HG02970 (cell line): Measurements from ENCODE around the gene AMOTL1.
"Not testable (repeated sequence)": the region's sequence is repeated elsewhere in the genome, so short reads cannot be mapped to it uniquely, and the experiment has no call there.

ENCODE experiments used
- ATAC-seq: cut with Tn5 transposase; IDR thresholded peaks from one replicate; pipeline ENCODE4 v1.9.1; 2021; ENCODE audit warnings: mild to moderate bottlenecking, moderate library complexity, moderate number of reproducible peaks; ENCODE audit not compliant: unreplicated experiment, low FRiP score

Gene AMOTL1

DNA sequence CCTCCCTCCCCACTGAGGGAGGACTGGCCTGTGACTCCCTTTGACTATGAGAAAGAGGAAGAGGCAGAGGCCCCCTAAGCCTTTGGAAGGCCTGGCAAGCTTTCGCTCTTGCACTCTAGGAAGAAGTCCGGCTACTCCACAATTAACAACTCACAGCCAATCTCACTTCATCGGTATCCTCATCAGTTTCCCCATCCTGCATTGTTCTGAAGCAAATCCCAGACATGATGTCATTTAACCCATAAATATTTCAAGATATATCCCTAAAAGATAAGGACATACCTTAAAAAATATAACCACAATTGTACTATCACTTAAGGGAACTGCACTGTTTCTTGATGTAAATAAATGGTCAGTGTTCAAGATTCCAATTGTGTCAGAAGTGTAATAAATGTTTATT, 142.1 kb downstream of the AMOTL1 start:
- ATAC-seq = no peak

DNA sequence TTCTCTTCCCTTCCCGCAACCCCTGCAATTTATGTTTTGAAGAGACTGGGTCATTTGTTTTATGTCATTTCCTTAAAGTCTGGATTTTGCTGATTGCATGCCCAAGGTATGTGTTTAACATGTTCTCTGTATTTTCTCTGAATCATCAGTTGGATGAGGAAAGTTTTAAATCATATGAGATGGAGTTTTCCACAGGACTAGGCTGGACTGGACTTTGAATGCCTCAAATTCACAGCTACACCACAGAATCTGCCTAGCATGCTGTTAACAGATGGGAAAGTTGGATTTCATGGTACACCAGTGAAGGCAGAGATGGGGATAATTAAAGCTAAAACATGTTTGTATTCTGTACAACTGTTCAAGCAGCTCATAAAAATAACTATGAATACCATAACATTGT, 142.6 kb downstream of the AMOTL1 start:
- ATAC-seq = no peak

DNA sequence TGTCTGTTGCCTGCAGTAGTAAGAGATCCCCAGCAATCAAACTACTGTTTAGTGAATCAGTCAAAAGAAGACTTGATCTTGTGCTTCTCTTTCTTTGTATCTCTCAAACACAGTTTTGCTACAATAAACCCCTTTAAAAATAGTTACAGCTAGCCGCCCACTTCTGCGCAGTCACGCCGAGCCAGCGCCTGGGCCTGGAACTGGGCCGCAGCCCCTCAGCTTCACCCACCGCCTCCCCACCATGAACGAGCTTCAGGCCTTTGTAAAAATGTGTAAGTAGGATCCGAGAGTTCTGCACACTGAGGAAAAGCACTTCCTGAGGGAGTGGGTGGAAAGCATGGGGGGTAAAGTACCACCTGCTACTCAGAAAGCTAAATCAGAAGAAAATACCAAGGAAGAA, 144.7 kb downstream of the AMOTL1 start:
- ATAC-seq = no peak

DNA sequence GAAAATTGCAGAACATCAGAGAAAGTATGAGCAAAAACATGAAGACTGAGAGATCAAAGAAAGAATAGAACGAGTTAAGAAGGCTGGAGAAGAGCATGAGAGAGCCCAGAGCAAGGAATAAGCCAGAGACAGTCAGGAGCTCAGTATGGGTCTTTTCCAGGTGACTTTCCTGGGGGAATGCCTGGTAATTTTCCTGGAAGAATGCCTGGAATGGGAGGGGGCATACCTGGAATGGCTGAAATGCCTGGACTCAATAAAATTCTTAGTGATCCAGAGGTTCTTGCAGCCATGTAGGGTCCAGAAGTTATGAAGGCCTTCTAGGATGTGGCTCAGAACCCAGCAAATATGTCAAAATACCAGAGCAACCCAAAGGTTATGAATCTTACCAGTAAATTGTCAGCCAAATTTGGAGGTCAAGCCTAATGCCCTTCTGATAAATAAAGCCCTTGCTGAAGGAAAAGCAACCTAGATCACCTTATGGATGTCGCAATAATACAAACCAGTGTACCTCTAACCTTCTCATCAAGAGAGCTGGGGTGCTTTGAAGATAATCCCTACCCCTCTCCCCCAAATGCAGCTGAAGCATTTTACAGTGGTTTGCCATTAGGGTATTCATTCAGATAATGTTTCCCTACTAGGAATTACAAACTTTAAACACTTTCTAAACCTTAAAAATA, 145.7 kb downstream of the AMOTL1 start:
- not testable (repeated sequence) for ATAC-seq

DNA sequence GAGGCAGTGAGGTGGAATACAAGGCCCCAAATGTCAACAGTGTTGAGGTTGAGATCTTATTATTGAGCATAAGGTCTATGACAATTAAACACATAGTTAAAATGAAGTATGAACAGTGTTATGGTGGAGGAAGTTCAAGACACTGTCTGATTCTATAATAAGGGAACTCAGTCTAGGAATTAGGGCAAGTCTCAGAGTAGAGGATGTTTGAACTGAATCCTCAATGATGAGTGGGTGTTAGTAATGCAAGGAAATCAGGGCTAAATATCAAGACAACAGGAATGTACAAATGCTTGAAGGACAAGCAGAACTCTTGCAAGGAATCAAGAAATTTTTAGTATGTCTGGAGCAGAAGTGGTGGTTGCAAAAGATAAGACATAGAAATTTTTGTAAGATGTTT, 152.2 kb downstream of the AMOTL1 start:
- no peak for ATAC-seq

DNA sequence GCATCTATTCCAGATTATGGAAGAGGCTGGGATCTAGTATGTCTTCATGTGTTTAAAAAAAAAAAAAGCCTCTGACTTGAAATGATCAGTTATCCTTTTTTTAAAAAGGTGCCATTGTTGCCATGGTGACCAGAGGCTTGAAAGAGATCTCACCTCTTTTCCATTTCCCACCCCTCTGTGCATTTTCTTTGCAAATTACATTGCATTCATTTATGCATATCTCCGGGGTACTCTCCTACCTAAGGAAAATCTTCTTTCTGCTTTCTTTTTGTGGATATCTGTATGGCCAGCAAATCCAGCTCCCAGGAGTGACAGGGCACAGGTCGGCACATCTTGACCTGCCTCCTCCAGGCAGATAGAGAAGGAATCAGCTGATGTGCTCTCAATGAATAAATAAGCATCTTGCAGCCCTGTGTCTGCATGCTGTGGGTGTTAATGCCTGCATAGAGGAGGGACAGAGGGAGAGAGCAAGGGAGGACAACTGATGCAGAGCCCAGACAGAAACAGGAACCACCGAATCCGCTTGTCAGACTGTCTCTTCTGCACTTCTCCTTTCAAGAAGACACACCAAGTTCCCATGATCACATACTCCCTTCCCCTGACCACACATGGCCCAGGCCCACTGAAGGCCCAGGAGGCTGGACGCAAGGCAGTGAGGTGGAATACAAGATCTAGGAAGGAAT, 154.3 kb downstream of the AMOTL1 start:
- ATAC-seq = no peak

DNA sequence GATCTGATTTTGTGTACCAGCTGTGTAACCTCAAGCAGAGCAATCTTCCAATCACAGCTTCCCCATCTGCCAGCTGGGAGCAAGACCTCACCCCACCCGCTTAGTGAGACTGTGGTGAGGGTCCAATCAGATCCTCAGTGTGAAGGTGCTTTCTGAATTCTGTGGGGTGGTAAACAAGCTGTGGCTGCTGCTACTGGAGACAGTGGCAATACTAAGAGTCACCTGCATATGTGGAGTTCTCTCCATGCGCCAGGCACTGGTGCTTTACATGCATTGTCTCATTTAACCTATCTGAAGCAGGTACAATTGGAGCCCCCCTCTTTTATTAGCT, 154.8 kb downstream of the AMOTL1 start:
- no peak for ATAC-seq

DNA sequence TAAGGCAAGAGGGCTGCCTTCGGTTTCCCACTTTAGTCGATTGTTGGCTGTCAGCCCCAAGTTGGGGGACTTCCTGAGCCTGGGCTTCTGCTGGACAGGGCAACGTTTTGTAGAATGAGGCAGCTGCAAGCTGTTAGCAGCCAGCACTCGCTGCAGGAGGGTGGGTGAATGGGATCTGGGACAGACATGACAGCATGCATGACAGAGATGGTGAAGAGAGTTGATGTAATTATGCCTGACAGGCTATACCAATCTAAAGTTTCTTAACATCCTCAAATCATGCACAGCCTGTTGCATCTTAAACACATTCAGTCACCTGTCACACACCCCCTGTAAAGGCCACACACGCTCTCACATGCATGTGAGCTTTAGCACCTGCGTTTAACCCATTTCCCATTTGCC, 156.0 kb downstream of the AMOTL1 start:
- no peak for ATAC-seq

DNA sequence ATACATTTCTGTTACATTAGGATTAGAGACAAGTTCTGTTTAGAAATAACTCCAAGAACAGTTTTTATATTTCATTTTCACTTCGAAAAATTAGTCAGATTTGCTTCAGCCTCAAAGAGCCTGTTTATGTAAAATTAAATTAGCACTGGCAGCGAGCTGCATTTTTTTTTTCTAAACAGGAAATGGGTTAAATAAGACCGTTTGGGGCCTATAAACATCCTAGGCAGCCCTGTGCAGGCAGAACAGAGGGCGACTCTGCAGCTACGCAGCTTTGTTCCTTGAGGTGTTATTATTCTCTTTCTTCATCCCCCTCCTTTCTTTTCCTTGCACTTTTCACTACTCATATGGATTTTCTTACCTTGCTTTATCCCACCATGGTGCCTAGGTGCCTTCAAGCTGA, 156.5 kb downstream of the AMOTL1 start:
- no peak for ATAC-seq

DNA sequence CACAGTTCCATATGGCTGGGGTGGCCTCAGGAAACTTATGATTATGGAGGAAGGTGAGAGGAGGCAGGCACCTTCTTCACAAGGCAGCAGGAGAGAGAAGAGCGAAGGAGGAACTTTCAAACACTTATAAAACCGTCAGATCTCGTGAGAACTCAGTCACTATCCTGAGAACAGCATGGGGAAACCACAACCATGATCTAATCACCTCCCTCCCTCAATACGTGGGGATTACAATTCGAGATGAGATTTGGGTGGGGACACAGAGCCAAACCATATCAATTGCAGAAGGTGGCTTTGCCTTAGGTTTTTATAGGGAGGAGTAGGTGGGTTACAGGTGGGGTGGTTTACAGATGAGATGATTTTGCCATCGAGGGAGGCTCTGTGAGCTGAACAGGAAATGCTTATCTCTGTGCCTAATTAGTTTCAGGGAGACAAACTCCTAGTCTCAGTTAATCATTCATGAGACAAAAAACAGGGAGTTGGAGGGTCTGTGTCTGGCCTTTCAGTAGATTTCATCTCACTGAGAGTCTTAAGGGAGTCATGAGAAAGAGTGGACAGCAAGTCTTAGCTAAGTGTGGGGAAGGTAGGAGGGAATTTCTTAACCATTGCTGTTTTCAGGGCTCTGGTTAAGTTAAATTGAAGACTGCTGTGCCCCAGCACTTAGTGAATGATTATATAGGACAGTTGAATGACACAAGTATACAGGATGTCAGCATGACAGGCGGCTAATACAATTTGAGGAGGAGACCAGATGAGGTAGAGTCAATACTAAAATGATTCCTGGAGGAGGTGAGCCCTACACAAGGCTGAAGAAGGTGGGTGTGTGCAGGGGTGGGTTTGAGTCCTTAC, 157.5 kb downstream of the AMOTL1 start:
- ATAC-seq = peak; percentile 59

DNA sequence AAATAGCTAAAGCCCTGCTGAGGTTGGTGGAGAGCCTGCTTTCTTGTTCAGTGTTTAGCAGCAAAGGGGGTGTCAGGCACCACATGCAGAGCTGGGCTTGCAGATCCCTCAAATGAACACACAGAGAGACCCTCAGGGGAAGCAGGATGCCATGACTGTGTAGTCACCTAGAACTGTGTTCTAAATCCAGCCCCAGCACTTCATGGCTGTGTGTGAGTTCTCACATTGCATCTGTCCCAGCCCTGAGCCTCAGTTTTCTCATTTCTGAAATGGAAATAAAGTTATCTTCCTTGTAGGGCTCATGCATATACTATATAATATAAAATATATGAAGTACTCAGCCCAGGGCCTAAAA, 158.1 kb downstream of the AMOTL1 start:
- no peak for ATAC-seq
